HCT116 (cell line): ENCODE results near the gene GPX8.

Experiments used
- ATF3 ChIP-seq: IDR thresholded peaks from 2 replicates; pipeline ENCODE4 v1.6.1; 2012
- CTCF ChIP-seq, 3 experiments: fragments of 200-600 bp in 1 of 3; sonication (generic) in 1 of 3; IDR thresholded peaks in 2 of 3; conservative IDR thresholded peaks in 1 of 3; 2 replicates each; pipeline ENCODE4 v1.5.1; 2012 to 2017; ENCODE audit warnings: low read depth in 2 of 3, low read length in 2 of 3, antibody characterized with exemption in 1 of 3, borderline replicate concordance in 1 of 3, control low read depth in 1 of 3, mild to moderate bottlenecking in 1 of 3, mixed read lengths in 1 of 3, mixed run types in 1 of 3, moderate library complexity in 1 of 3; ENCODE audit not compliant: insufficient read depth in 1 of 3
- EGR1 ChIP-seq: IDR thresholded peaks from 2 replicates; pipeline ENCODE4 v1.6.1; 2012; ENCODE audit warnings: low read depth
- EZH2phosphoT487 ChIP-seq: fragments of 200-600 bp; IDR thresholded peaks from 2 replicates; pipeline ENCODE4 v1.6.1; 2018; ENCODE audit warnings: antibody characterized with exemption, borderline replicate concordance
- JUND ChIP-seq: IDR thresholded peaks from 2 replicates; pipeline ENCODE4 v1.6.1; 2012
- MAX ChIP-seq: IDR thresholded peaks from 2 replicates; pipeline ENCODE4 v1.6.1; 2012
- POLR2A ChIP-seq: IDR thresholded peaks from 2 replicates; pipeline ENCODE4 v1.7.0; 2011; ENCODE audit warnings: borderline replicate concordance; ENCODE audit not compliant: insufficient read depth, insufficient read length; ENCODE audit errors: extremely low read depth
- POLR2AphosphoS5 ChIP-seq: IDR thresholded peaks from 2 replicates; pipeline ENCODE4 v1.6.1; 2011; ENCODE audit warnings: mild to moderate bottlenecking, low read depth, low read length, moderate library complexity
- RAD21 ChIP-seq: IDR thresholded peaks from 2 replicates; pipeline ENCODE4 v1.6.1; 2012; ENCODE audit warnings: low read depth, mild to moderate bottlenecking
- REST ChIP-seq: IDR thresholded peaks from 2 replicates; pipeline ENCODE4 v1.6.1; 2012; ENCODE audit warnings: low read depth
- ZBTB33 ChIP-seq: IDR thresholded peaks from 2 replicates; pipeline ENCODE4 v1.6.1; 2011; ENCODE audit warnings: mild to moderate bottlenecking, low read length, moderate library complexity; ENCODE audit not compliant: insufficient replicate concordance; ENCODE audit errors: extremely low read depth
- ZNF274 ChIP-seq: fragments of 200-500 bp; sonication (Bioruptor generic); IDR thresholded peaks from 2 replicates; pipeline ENCODE4 v1.6.1; 2014; ENCODE audit warnings: mild to moderate bottlenecking, low read depth, low read length, inconsistent platforms

GRCh38 chr5:55154873-55155272, 5.1 kb upstream of the GPX8 start:
- no peak for TF ChIP-seq CTCF (IDR thresholded peaks at IDR 0.05 in 2 of 3, conservative IDR thresholded peaks at IDR 0.05 in 1 of 3; ENCODE audit: borderline replicate concordance in 1 of 3, insufficient read depth in 1 of 3, low read depth in 2 of 3, low read length in 2 of 3)
- TF ChIP-seq POLR2A = no peak
- no peak for TF ChIP-seq RAD21
- no peak for TF ChIP-seq POLR2AphosphoS5
- TF ChIP-seq ATF3 = no peak
- no peak for TF ChIP-seq ZNF274
- TF ChIP-seq EGR1 = no peak
- TF ChIP-seq EZH2phosphoT487 = no peak
- TF ChIP-seq JUND = no peak
- TF ChIP-seq ZBTB33 = no peak
- TF ChIP-seq MAX = no peak
- TF ChIP-seq REST = no peak
